Motor neuron (in vitro differentiated cells): ENCODE measurements around the gene MAN2A2. TPM values are rescaled to one million over a fixed set of nuclear protein-coding genes. Genes with fewer than 3 reads are reported as not detected.
A peak's percentile ranks its signal among the peaks of the same experiment; 100 is the strongest.

ENCODE experiments used
- ATAC-seq, 8 experiments: fragments of 200-7000 bp; cut with Tn5 transposase; replicated peaks in 6 of 8; 2 replicates each; pipeline ENCODE4 v1.8.0; 2021; ENCODE audit warnings: mild to moderate bottlenecking in 8 of 8, moderate library complexity in 8 of 8
- H3K27ac ChIP-seq, 2 donors: fragments of 250-450 bp; sonication (Bioruptor Pico); 2 replicates each; pipeline ENCODE4 v1.9.0; 2021; ENCODE audit warnings: antibody characterized with exemption in 2 of 2, mild to moderate bottlenecking in 2 of 2, moderate library complexity in 1 of 2
- H3K4me1 ChIP-seq, 2 donors: fragments of 250-450 bp; sonication (Bioruptor Pico); replicated peaks in 1 of 2; 2 replicates each; pipeline ENCODE4 v1.6.1; 2021; ENCODE audit warnings: antibody characterized with exemption in 2 of 2, mild to moderate bottlenecking in 2 of 2, moderate library complexity in 1 of 2
- H3K4me3 ChIP-seq, 5 donors: fragments of 250-450 bp; sonication (Bioruptor Pico); 2 replicates each; pipeline ENCODE4 v1.9.0; 2021; ENCODE audit warnings: antibody characterized with exemption in 5 of 5, mild to moderate bottlenecking in 5 of 5, moderate library complexity in 4 of 5
- WGBS, 10 experiments: fragments of 450-650 bp; shearing (Covaris generic); methylation state at CpG; one replicate each; pipeline ENCODE4 v1.0.0; 2022; 5-methylcytosine and 5-hydroxymethylcytosine counted together
- in situ Hi-C, 9 experiments: fragments of 400-800 bp; cut with MboI; loops; one replicate each; pipeline ENCODE4 v1.15.0; 2021; ENCODE audit warnings: low sequenced_read_pairs in 9 of 9, low pct_unique_long_range_greater_than_20kb in 2 of 9; ENCODE audit not compliant: unreplicated experiment in 9 of 9
- total RNA-seq, 8 experiments: library from RNA; unstranded; fragments of 300-600 nt; gene quantifications; 2 replicates each; pipeline versions ENCODE4 v1.2.3 to v1.2.4, GENCODE V29; 2022

The MAN2A2 gene
- total RNA-seq, 8 experiments from 2014 or later, result 7.7 to 37.7 (median 26.0) TPM

DNA sequence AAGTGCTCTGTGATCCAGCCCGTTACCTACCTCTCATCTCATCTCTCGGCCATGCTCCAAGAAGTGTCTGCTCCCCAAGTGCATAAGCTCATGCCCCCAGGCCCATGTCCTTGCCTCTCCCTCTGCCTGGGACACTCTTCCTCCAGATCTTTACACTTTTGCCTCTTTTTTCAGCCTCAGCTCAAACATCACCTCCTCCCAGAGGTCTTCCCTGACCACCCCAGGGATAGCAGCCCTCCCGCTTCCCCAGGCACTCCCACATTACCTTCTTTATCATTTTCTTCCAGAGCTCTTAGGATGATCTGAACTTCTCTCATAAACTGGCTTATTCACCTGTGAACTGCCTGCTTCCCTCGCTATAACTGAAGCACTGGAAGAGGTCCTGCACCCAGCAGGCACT, 37.4 kb upstream of the MAN2A2 start:
- no peak overlapping the region for H3K27ac ChIP-seq
- peaks cover 4 to 15% of the 10 kb centered on the region in 2 donors for H3K4me1 ChIP-seq
- WGBS, 10 experiments, result 27 to 100% (median 91%) methylated on average over 1 to 4 of the region's 4 CpGs; no CpG with 5 or more reads in 4 of the 10 experiments
- in situ Hi-C loops, result loop anchor here in 1 of 9 experiments (25.0 kb wide), 1 partner anchor 203 kb away; no protein-coding TSS in a partner anchor
- H3K4me3 ChIP-seq, result no peak overlapping the region
- ATAC-seq, result no peak

DNA sequence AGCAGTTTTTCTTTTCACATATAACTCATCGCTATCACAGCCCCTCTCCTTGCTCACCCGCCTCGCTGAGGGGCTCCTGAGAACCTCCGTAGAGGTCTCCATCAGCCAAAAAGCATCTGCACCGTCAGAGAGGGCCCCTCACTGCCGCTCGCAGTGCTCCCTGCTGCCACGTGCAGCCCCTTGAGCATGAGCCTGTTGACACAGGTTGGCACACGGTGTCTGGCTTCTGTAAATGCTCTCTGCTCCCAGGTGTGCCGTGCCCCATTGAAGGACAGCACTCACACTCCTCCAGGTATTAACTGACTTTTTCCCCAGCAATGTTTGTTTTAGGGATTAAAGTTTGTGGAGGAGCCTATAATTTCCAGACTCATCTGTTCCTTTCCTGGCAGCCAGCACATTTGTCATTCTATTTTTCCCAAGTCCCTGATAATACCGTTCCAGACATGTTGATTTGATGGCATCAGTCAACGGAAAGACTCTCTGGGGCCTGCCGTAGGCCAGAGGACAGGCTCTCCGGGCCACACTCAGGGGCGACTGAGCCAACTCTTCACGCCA, 36.9 kb upstream of the MAN2A2 start:
- no peak overlapping the region for H3K27ac ChIP-seq
- in situ Hi-C loops, result loop anchor here in 1 of 9 experiments (25.0 kb wide), 1 partner anchor 204 kb away; no protein-coding TSS in a partner anchor
- peaks cover 4 to 15% of the 10 kb centered on the region in 2 donors for H3K4me1 ChIP-seq
- 62 to 93% (median 80%) methylated on average over 1 to 8 of the region's 16 CpGs; no CpG with 5 or more reads in 2 of the 10 experiments for WGBS, 10 experiments
- no peak overlapping the region for H3K4me3 ChIP-seq
- ATAC-seq, result no peak

DNA sequence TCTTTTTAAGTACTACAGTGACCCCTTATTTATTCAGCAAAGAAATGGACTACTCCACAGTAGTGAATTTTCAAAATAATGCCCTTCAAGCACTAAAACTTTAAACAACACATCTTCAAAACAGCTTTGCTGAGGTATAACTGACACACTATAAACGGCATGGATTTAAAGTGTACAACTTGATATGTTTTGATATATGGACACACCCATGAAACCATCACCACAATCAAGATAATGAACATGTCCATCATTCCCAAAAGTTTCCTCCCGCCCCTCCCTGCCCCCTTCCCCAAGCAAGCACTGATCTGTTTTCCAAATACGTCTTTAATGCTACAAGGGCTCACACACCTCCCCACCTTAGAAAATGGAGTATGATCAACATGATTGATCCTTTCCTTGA, 36.3 kb upstream of the MAN2A2 start:
- ATAC-seq, result no peak
- H3K4me3 ChIP-seq, result no peak overlapping the region
- 71 to 100% (median 80%) methylated on average over 1 to 2 of the region's 3 CpGs; no CpG with 5 or more reads in 3 of the 10 experiments for WGBS, 10 experiments

GRCh38 chr15:90868261-90868689, 34.8 kb upstream of the MAN2A2 start, which contains the start of gene FURIN:
Gene FURIN (plus strand): TSS chr15:90868588. CDS start chr15:90875741, 7,153 bp downstream.
- no peak within 1 kb of the TSS for H3K27ac ChIP-seq
- 60 to 100% (median 94%) methylated on average over 1 to 6 of the region's 6 CpGs; no CpG with 5 or more reads in 1 of the 10 experiments for whole genome bisulfite sequencing, 10 experiments
- no peak within 1 kb of the TSS for H3K4me3 ChIP-seq
- in situ Hi-C loops, result loop anchor here in 1 of 9 experiments (25.0 kb wide), 1 partner anchor 206 kb away; no protein-coding TSS in a partner anchor
- H3K4me1 ChIP-seq, result peaks cover 15 to 27% of the 10 kb centered on the region in 2 donors
- ATAC-seq, result no peak

More for the DNA sequence above, 36.3 kb upstream of the MAN2A2 start:
- Histone ChIP-seq H3K27ac (no peak overlapping the region), H3K4me1 (peaks cover 4 to 15% of the 10 kb centered on the region in 2 donors)
- in situ Hi-C loops, result loop anchor here in 1 of 9 experiments (25.0 kb wide), 1 partner anchor 204 kb away; no protein-coding TSS in a partner anchor

DNA sequence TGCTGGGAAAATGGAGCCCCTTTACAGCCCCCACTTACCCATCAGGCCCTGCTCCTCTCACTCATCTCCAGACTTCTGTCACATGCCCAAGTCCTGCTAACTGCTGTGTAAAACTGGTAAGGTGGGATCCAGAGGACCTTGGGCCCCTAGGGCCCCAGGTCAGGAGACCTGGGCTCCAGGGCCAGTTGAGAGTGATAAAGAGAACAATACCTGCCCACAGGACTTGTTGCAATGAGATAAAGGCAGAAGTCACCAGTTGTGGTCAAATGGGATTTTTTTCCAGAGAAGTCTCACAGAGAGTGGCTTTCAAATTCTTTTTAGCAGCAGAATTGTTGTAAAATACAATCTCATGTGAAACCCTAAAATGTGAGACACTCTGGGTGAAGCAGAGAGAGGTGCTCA, 34.0 kb upstream of the MAN2A2 start:
- peaks cover 21 to 36% of the 10 kb centered on the region in 2 donors for H3K4me1 ChIP-seq
- no peak for ATAC-seq
- no peak overlapping the region for H3K27ac ChIP-seq
- in situ Hi-C loops, result loop anchor here in 1 of 9 experiments (25.0 kb wide), 1 partner anchor 207 kb away; no protein-coding TSS in a partner anchor
- H3K4me3 ChIP-seq, result no peak overlapping the region

DNA sequence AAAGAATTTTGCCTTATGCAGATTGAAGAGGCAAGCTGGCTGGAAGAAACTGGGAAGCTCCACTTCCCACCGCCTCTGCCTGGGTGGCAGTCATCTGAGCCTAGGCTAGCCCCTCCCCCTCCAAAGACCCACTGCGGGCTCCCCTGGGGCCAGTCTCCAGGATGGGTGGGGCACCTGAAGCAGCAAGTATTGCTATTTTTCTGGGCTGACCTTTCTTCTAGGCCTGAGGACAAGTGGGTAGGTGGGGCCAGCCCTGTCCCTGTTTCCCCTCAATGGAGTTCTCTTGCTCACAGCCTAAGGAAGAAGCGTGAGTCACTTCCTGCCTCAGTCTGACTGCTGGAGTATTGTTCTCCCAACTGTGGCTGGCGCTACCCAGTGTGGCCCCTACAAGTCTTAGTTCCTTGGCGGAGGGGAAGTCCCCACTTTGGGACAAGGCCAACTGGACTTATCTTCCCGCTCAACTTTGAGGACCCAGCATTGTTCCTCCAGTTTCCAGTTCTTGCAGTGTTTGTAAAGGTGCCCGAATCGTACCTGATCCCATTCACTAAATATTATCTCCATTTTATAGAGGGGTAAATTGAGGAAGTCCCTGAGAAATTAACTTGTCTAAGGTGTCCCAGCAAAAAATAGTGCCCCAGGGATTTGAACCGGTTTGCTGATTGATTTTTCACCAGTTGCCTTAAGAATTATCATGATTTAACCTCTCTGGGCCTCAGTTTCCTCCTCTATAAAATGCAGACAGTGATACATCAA, 33.3 kb upstream of the MAN2A2 start:
- no peak overlapping the region for H3K27ac ChIP-seq
- no peak overlapping the region for H3K4me3 ChIP-seq
- H3K4me1 ChIP-seq, result peaks cover 23 to 40% of the 10 kb centered on the region in 2 donors
- peak; percentile 21 to 69 (median 58) for ATAC-seq
- in situ Hi-C loops, result loop anchor here in 2 of 9 experiments (10.0 to 25.0 kb wide), 2 partner anchors 155 to 207 kb away; partner anchors contain the start of gene BLM (in 1 of the 2)
- 55 to 100% (median 83%) methylated on average over 1 to 5 of the region's 9 CpGs; no CpG with 5 or more reads in 2 of the 10 experiments for WGBS, 10 experiments

GRCh38 chr15:90870354-90871138, 32.6 kb upstream of the MAN2A2 start:
- peak overlapping the region; percentile 88 to 97 (median 95) for H3K4me3 ChIP-seq
- in situ Hi-C loops, result loop anchor here in 2 of 9 experiments (10.0 to 25.0 kb wide), 2 partner anchors 156 to 208 kb away; partner anchors contain the start of gene BLM (in 1 of the 2)
- peaks cover 23 to 40% of the 10 kb centered on the region in 2 donors for H3K4me1 ChIP-seq
- 13 to 100% (median 65%) methylated on average over 1 to 15 of the region's 19 CpGs for WGBS, 10 experiments
- ATAC-seq, result peak in 6 of 8 experiments; percentile 6 to 36 (median 18)
- H3K27ac ChIP-seq, result peak overlapping the region in 1 of 2 donors; percentile 83

DNA sequence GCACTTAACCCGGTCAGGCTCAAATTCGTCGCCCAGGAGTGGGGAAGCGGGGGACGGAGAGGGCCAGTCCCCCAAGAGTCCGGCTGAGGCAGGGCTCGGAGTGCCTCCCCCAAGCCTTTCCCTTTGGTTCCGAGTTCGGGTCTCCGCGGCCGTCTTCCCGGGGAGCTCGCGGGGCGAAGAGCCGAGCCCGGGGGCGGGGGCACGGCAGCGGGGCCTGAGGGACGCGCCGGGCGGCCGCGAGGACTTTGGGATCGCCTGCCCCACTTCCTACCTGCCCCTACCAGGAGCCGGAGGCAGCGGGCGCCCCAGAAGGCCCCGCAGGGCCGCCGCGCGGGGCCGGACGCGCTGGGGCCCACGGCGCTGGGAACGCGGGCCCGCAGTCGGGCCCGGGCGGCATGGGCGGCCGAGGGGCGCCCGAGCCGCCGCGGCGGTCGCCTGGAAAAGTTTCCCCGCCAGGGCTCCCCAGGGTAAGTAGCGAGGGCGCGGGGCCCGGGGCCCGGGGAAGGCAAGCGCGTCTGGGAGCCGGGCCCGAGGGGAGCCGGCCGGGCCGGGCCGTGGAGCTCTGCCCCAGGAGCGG, 31.9 kb upstream of the MAN2A2 start:
- WGBS, 10 experiments, result 0% methylated on average over 1 to 5 of the region's 71 CpGs; no CpG with 5 or more reads in 8 of the 10 experiments
- ATAC-seq, result peak; percentile 2 to 36 (median 16)
- in situ Hi-C loops, result loop anchor here in 2 of 9 experiments (10.0 to 25.0 kb wide), 2 partner anchors 156 to 209 kb away; partner anchors contain the start of gene BLM (in 1 of the 2)
- Histone ChIP-seq H3K4me1 (peaks cover 23 to 40% of the 10 kb centered on the region in 2 donors), H3K4me3 (peak overlapping the region; percentile 88 to 97 (median 95)), H3K27ac (peak overlapping the region; percentile 67 to 83)

- peak overlapping the region; percentile 88 to 97 (median 95) for H3K4me3 ChIP-seq
- 0 to 60% (median 33%) methylated on average over 1 to 3 of the region's 77 CpGs; no CpG with 5 or more reads in 7 of the 10 experiments for WGBS, 10 experiments
- in situ Hi-C loops, result loop anchor here in 2 of 9 experiments (10.0 to 25.0 kb wide), 2 partner anchors 157 to 210 kb away; partner anchors contain the start of gene BLM (in 1 of the 2)
- ATAC-seq, result peak; percentile 3 to 46 (median 28)
- peak overlapping the region in 1 of 2 donors; percentile 15 for H3K27ac ChIP-seq
- peaks cover 23 to 40% of the 10 kb centered on the region in 2 donors for H3K4me1 ChIP-seq
Measured at GRCh38 chr15:90871716-90872485, 31.2 kb upstream of the MAN2A2 start.

- Histone ChIP-seq H3K4me1 (peaks cover 23 to 40% of the 10 kb centered on the region in 2 donors), H3K27ac (no peak overlapping the region), H3K4me3 (peak overlapping the region; percentile 88 to 97 (median 95))
- ATAC-seq, result peak; percentile 6 to 35 (median 16)
- in situ Hi-C loops, result loop anchor here in 2 of 9 experiments (10.0 to 25.0 kb wide), 2 partner anchors 158 to 210 kb away; partner anchors contain the start of gene BLM (in 1 of the 2)
- WGBS, 10 experiments, result 0 to 66% (median 59%) methylated on average over 1 to 10 of the region's 12 CpGs; no CpG with 5 or more reads in 2 of the 10 experiments
Measured at GRCh38 chr15:90872486-90873184, 30.5 kb upstream of the MAN2A2 start.
